ENCODE results near the gene C4orf50. TPM values are rescaled to one million over a fixed set of nuclear protein-coding genes. Genes with fewer than 3 reads are reported as not detected.

The C4orf50 gene
- total RNA-seq, 1 donor from 2014 or later, result 0.16 TPM

- no peak overlapping the region for H3K27ac Mint-ChIP-seq (ENCODE audit: unreplicated experiment)
- H3K36me3 Mint-ChIP-seq (ENCODE audit: low read depth, unreplicated experiment), result peaks cover 2% of the 10 kb centered on the region
- Histone ChIP-seq H3K36me3 (ENCODE audit: insufficient read depth, low read length) (no peaks in the 10 kb centered on the region), H3K4me3 (ENCODE audit: insufficient read depth, low read depth, low read length) (no peak overlapping the region), H3K9ac (ENCODE audit: low read length) (no peak overlapping the region), H4K20me1 (ENCODE audit: insufficient read depth, low read length) (no peaks in the 10 kb centered on the region), H3K27ac (ENCODE audit: low read depth, low read length) (no peak overlapping the region), H3K79me2 (ENCODE audit: insufficient read depth, low read length) (no peaks in the 10 kb centered on the region), H3K9me3 (ENCODE audit: insufficient read depth, low read depth, low read length) (no peaks in the 10 kb centered on the region), H2AFZ (ENCODE audit: low read depth, low read length) (no peak overlapping the region), H3K4me1 (ENCODE audit: insufficient read depth, low read length) (no peaks in the 10 kb centered on the region), H3K4me2 (ENCODE audit: low read length) (no peak overlapping the region), H3K27me3 (ENCODE audit: insufficient read depth, low read length) (peaks cover 18% of the 10 kb centered on the region)
- TF ChIP-seq EZH2 (IDR thresholded peaks at IDR 0.05; ENCODE audit: insufficient read depth, low read length), result no peak
- no peak for TF ChIP-seq CTCF (IDR thresholded peaks at IDR 0.05; ENCODE audit: insufficient read depth, low read depth, low read length)
- DNase-seq (ENCODE audit: low read depth) (no peak), FAIRE-seq (no peak)
- H3K27me3 Mint-ChIP-seq (ENCODE audit: low read depth, unreplicated experiment), result peaks cover 74% of the 10 kb centered on the region
- peaks cover 2% of the 10 kb centered on the region for H3K4me1 Mint-ChIP-seq (ENCODE audit: low read depth, unreplicated experiment)
- no peak overlapping the region for H3K4me3 Mint-ChIP-seq (ENCODE audit: unreplicated experiment)
- peaks cover 1% of the 10 kb centered on the region for H3K9me3 Mint-ChIP-seq (ENCODE audit: unreplicated experiment)
Observed at GRCh38 chr4:5931526-5931925, 86.7 kb downstream of the C4orf50 start.

- H4K20me1 ChIP-seq (ENCODE audit: insufficient read depth, low read length), result no peaks in the 10 kb centered on the region
- peaks cover 18% of the 10 kb centered on the region for H3K27me3 ChIP-seq (ENCODE audit: insufficient read depth, low read length)
- H2AFZ ChIP-seq (ENCODE audit: low read depth, low read length), result no peak overlapping the region
- Mint-ChIP-seq H3K4me1 (ENCODE audit: low read depth, unreplicated experiment) (peaks cover 2% of the 10 kb centered on the region), H3K4me3 (ENCODE audit: unreplicated experiment) (no peak overlapping the region), H3K9me3 (ENCODE audit: unreplicated experiment) (peaks cover 1% of the 10 kb centered on the region), H3K27me3 (ENCODE audit: low read depth, unreplicated experiment) (peaks cover 75% of the 10 kb centered on the region), H3K27ac (ENCODE audit: unreplicated experiment) (no peak overlapping the region), H3K36me3 (ENCODE audit: low read depth, unreplicated experiment) (peaks cover 2% of the 10 kb centered on the region)
- H3K27ac ChIP-seq (ENCODE audit: low read depth, low read length), result no peak overlapping the region
- H3K9ac ChIP-seq (ENCODE audit: low read length), result no peak overlapping the region
- H3K9me3 ChIP-seq (ENCODE audit: insufficient read depth, low read depth, low read length), result no peaks in the 10 kb centered on the region
- no peak for FAIRE-seq
- no peak for TF ChIP-seq CTCF (IDR thresholded peaks at IDR 0.05; ENCODE audit: insufficient read depth, low read depth, low read length)
- TF ChIP-seq EZH2 (IDR thresholded peaks at IDR 0.05; ENCODE audit: insufficient read depth, low read length), result no peak
- no peak for DNase-seq (ENCODE audit: low read depth)
- no peak overlapping the region for H3K4me3 ChIP-seq (ENCODE audit: insufficient read depth, low read depth, low read length)
- no peaks in the 10 kb centered on the region for H3K4me1 ChIP-seq (ENCODE audit: insufficient read depth, low read length)
- no peak overlapping the region for H3K4me2 ChIP-seq (ENCODE audit: low read length)
- no peaks in the 10 kb centered on the region for H3K79me2 ChIP-seq (ENCODE audit: insufficient read depth, low read length)
- no peaks in the 10 kb centered on the region for H3K36me3 ChIP-seq (ENCODE audit: insufficient read depth, low read length)
Observed at GRCh38 chr4:5930876-5931275, 87.4 kb downstream of the C4orf50 start.

- Mint-ChIP-seq H3K4me3 (ENCODE audit: unreplicated experiment) (no peak overlapping the region), H3K9me3 (ENCODE audit: unreplicated experiment) (peaks cover 1% of the 10 kb centered on the region), H3K27me3 (ENCODE audit: low read depth, unreplicated experiment) (peaks cover 79% of the 10 kb centered on the region), H3K4me1 (ENCODE audit: low read depth, unreplicated experiment) (peaks cover 2% of the 10 kb centered on the region), H3K27ac (ENCODE audit: unreplicated experiment) (no peak overlapping the region), H3K36me3 (ENCODE audit: low read depth, unreplicated experiment) (peaks cover 2% of the 10 kb centered on the region)
- Histone ChIP-seq H3K36me3 (ENCODE audit: insufficient read depth, low read length) (no peaks in the 10 kb centered on the region), H3K9me3 (ENCODE audit: insufficient read depth, low read depth, low read length) (no peaks in the 10 kb centered on the region), H3K4me2 (ENCODE audit: low read length) (no peak overlapping the region), H4K20me1 (ENCODE audit: insufficient read depth, low read length) (no peaks in the 10 kb centered on the region), H3K9ac (ENCODE audit: low read length) (no peak overlapping the region), H2AFZ (ENCODE audit: low read depth, low read length) (no peak overlapping the region), H3K79me2 (ENCODE audit: insufficient read depth, low read length) (no peaks in the 10 kb centered on the region), H3K27ac (ENCODE audit: low read depth, low read length) (no peak overlapping the region), H3K4me1 (ENCODE audit: insufficient read depth, low read length) (no peaks in the 10 kb centered on the region), H3K27me3 (ENCODE audit: insufficient read depth, low read length) (peaks cover 18% of the 10 kb centered on the region), H3K4me3 (ENCODE audit: insufficient read depth, low read depth, low read length) (no peak overlapping the region)
- no peak for FAIRE-seq
- no peak for DNase-seq (ENCODE audit: low read depth)
- TF ChIP-seq CTCF (IDR thresholded peaks at IDR 0.05; ENCODE audit: insufficient read depth, low read depth, low read length) (no peak), EZH2 (IDR thresholded peaks at IDR 0.05; ENCODE audit: insufficient read depth, low read length) (no peak)
Observed at GRCh38 chr4:5930456-5930855, 87.8 kb downstream of the C4orf50 start.

Measured in astrocyte (in vitro differentiated cells and primary cell).